GM23248 (cell line): ENCODE data around the gene SLC17A1.

Experiments used
- EZH2 ChIP-seq: fragments of 200-600 bp; sonication (generic); IDR thresholded peaks from 2 replicates; pipeline ENCODE4 v1.6.1; 2018; ENCODE audit warnings: antibody characterized with exemption, mild to moderate bottlenecking; ENCODE audit not compliant: insufficient read depth, poor library complexity, severe bottlenecking
- EZH2phosphoT487 ChIP-seq: fragments of 200-600 bp; sonication (generic); IDR thresholded peaks from 2 replicates; pipeline ENCODE4 v1.6.1; 2018; ENCODE audit warnings: antibody characterized with exemption, moderate library complexity, mild to moderate bottlenecking, low read depth; ENCODE audit not compliant: insufficient read depth

DNA sequence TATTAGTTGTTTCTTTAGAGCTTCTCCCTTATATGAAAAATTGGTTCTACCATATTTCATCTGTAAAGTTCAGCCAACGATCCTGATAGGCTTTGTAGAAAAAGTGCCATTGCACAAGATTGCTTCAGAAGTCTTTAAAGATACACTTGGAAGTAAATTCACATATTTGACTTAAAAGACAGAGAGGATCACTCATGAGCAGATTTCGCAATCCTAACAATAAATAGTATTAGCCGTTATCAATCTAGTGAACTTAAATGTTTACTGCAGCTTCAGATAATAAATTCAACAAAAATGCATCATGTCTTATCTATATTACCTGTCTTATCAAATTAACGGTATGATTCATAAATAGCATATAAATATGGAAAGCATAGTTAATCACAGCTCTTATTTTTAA is 86.0 kb downstream of the SLC17A1 start:
- TF ChIP-seq EZH2 (no peak), EZH2phosphoT487 (no peak)
